T-cell (primary cell): Measurements from ENCODE around the gene JMJD1C. TPM values are rescaled to one million over a fixed set of nuclear protein-coding genes. Genes with fewer than 3 reads are reported as not detected.

Experiments used
- ATAC-seq, 4 experiments: fragments of 200-7000 bp in 3 of 4; fragments of 150-1000 bp in 1 of 4; cut with Tn5 transposase; replicated peaks in 1 of 4; 1 replicate in 3 of 4; 2 replicates in 1 of 4; pipeline ENCODE4 v1.10.0; 2021; ENCODE audit warnings: moderate library complexity in 3 of 4, mild to moderate bottlenecking in 2 of 4, moderate number of reproducible peaks in 1 of 4
- CTCF ChIA-PET, 2 donors: fragments of 300-600 bp; sonication (Branson Sonifier 250); formaldehyde crosslinking; loops; one replicate each; lab custom pipeline; 2022; ENCODE audit warnings: antibody characterized with exemption in 2 of 2; lab: Charles Lee
- POLR2A ChIA-PET, 2 donors: fragments of 300-600 bp; sonication (Branson Sonifier 250); formaldehyde crosslinking; loops; one replicate each; lab custom pipeline; 2022; ENCODE audit warnings: antibody characterized with exemption in 2 of 2; lab: Charles Lee
- DNase-seq, 35 experiments: peaks; one replicate each; pipeline versions ENCODE4 v3.0.0 to v3.0.0-alpha.2; 2013 to 2023
- H3K27ac ChIP-seq: one replicate; pipeline ENCODE4 v1.5.1; 2013; ENCODE audit warnings: low read length
- H3K27me3 ChIP-seq, 2 experiments: replicated peaks in 1 of 2; 1 replicate in 1 of 2; 2 replicates in 1 of 2; pipeline versions ENCODE4 v1.6.1 to v1.7.0; 2013; ENCODE audit warnings: low read length in 1 of 2, mixed read lengths in 1 of 2; ENCODE audit not compliant: control insufficient read depth in 2 of 2, insufficient read depth in 2 of 2; ENCODE audit errors: extremely low read depth in 1 of 2
- H3K36me3 ChIP-seq, 2 donors: 1 replicate in 1 of 2; 2 replicates in 1 of 2; pipeline versions ENCODE4 v1.6.1 to v1.7.0; 2013; ENCODE audit warnings: low read length in 1 of 2; ENCODE audit not compliant: control insufficient read depth in 2 of 2, insufficient read depth in 1 of 2; ENCODE audit errors: extremely low read depth in 1 of 2
- H3K4me1 ChIP-seq, 2 experiments: 1 replicate in 1 of 2; 2 replicates in 1 of 2; pipeline versions ENCODE4 v1.6.1 to v1.7.0; 2013; ENCODE audit warnings: low read length in 2 of 2, mixed read lengths in 1 of 2; ENCODE audit not compliant: insufficient read depth in 2 of 2, control insufficient read depth in 1 of 2; ENCODE audit errors: extremely low read depth in 1 of 2
- H3K4me3 ChIP-seq, 2 donors: 1 replicate in 1 of 2; 2 replicates in 1 of 2; pipeline versions ENCODE4 v1.5.1 to v1.7.0; 2013; ENCODE audit warnings: mild to moderate bottlenecking in 2 of 2, low read length in 1 of 2, moderate library complexity in 1 of 2; ENCODE audit not compliant: control insufficient read depth in 1 of 2; ENCODE audit errors: extremely low read depth in 1 of 2
- H3K9me3 ChIP-seq: 2 replicates; pipeline ENCODE4 v1.7.0; 2013
- H3K27ac Mint-ChIP-seq, 2 donors: one replicate each; pipeline ENCODE4 v1.8.0; 2020 to 2021; ENCODE audit warnings: mild to moderate bottlenecking in 2 of 2, mixed read lengths in 2 of 2
- H3K27me3 Mint-ChIP-seq, 2 donors: one replicate each; pipeline ENCODE4 v1.8.0; 2021 to 2022; ENCODE audit warnings: mixed read lengths in 2 of 2
- H3K36me3 Mint-ChIP-seq: one replicate; pipeline ENCODE4 v1.8.0; 2021; ENCODE audit warnings: mixed read lengths
- H3K4me1 Mint-ChIP-seq, 3 donors: one replicate each; pipeline ENCODE4 v1.8.0; 2020 to 2022; ENCODE audit warnings: mixed read lengths in 3 of 3, mild to moderate bottlenecking in 1 of 3
- H3K4me3 Mint-ChIP-seq, 3 donors: one replicate each; pipeline ENCODE4 v1.8.0; 2020 to 2022; ENCODE audit warnings: mild to moderate bottlenecking in 3 of 3, mixed read lengths in 3 of 3, moderate library complexity in 3 of 3
- H3K9me3 Mint-ChIP-seq, 3 donors: one replicate each; pipeline ENCODE4 v1.8.0; 2020 to 2022; ENCODE audit warnings: mixed read lengths in 3 of 3
- WGBS: methylation state at CpG from one replicate; pipeline ENCODE4 v1.1.5; 2013; ENCODE audit warnings: missing lambda C conversion rate; ENCODE audit not compliant: insufficient coverage; 5-methylcytosine and 5-hydroxymethylcytosine counted together
- total RNA-seq, 35 experiments: library from RNA in 6 of 35; stranded (reverse) in 6 of 35; fragments of 120-200 nt in 1 of 35; gene quantifications; one replicate each; pipeline versions ENCODE4 v1.2.1 to v1.2.4 and lab custom pipeline; 2013 to 2026

The JMJD1C gene, protein sequence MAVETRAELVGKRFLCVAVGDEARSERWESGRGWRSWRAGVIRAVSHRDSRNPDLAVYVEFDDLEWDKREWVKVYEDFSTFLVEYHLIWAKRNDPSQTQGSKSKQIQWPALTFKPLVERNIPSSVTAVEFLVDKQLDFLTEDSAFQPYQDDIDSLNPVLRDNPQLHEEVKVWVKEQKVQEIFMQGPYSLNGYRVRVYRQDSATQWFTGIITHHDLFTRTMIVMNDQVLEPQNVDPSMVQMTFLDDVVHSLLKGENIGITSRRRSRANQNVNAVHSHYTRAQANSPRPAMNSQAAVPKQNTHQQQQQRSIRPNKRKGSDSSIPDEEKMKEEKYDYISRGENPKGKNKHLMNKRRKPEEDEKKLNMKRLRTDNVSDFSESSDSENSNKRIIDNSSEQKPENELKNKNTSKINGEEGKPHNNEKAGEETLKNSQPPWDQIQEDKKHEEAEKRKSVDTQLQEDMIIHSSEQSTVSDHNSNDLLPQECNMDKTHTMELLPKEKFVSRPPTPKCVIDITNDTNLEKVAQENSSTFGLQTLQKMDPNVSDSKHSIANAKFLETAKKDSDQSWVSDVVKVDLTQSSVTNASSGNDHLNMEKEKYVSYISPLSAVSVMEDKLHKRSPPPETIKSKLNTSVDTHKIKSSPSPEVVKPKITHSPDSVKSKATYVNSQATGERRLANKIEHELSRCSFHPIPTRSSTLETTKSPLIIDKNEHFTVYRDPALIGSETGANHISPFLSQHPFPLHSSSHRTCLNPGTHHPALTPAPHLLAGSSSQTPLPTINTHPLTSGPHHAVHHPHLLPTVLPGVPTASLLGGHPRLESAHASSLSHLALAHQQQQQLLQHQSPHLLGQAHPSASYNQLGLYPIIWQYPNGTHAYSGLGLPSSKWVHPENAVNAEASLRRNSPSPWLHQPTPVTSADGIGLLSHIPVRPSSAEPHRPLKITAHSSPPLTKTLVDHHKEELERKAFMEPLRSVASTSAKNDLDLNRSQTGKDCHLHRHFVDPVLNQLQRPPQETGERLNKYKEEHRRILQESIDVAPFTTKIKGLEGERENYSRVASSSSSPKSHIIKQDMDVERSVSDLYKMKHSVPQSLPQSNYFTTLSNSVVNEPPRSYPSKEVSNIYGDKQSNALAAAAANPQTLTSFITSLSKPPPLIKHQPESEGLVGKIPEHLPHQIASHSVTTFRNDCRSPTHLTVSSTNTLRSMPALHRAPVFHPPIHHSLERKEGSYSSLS (N-terminal part only)
- total RNA-seq (100 to 1,000 TPM in 2 of 5 donors, 10 to 100 TPM in 3; 84.1 to 193 (median 92.6) TPM), total RNA-seq (lab: John Stamatoyannopoulos, UW) (98.9 to 895 (median 383) reads per million in 29 experiments)
- 265 TPM for total RNA-seq (2013)

DNA sequence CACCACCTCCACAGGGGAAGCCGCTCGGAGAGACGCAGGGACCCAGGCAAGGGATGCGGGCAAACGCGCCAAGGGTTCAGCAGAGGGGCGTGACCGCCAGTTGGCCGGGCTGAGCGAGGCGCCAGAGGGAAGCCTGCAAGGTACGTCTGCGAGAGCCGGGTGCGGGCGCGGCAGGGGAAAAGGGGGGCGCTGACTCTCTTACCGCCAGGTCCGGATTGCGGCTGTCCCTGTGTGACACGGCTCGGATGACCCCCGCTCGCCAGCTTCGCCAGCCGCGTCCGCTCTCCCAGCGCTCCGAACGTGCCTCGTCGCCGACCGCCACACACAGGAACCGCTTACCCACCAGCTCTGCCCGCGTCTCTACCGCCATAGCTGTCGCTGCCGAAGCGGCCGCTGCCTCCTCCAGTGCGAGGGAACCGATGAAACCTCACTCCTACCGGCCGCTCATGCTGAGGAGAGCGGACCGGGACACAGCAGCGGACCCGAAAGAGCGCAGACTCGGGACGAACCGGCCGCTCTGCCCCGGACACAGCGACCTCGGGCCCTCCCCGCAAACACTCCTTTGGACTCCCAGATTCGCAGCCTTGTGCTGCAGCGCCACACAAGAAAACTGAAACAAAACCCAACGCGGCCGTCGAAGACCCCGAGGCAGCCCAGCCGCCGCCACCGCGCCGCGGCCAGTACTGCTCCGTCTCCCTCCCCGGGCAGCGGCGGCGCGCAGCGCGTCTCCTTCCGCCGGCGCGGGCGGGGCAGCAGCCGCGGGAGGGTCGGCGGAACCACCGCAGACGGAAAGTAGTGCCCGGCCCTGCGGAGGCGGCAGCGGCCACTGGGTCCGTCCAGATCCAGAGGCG, at the start of gene JMJD1C:
JMJD1C (minus strand) TSS at position 685 of the 851 bp plus-strand sequence; CDS start at position 370, 315 bp downstream.
- Mint-ChIP-seq H3K4me1 (peaks cover 30 to 36% (median 35%) of the 10 kb centered on the region in 3 donors), H3K9me3 (no peaks in the 10 kb centered on the region), H3K27me3 (no peaks in the 10 kb centered on the region), H3K27ac (peak within 1 kb of the TSS; percentile 82 to 91), H3K4me3 (peak within 1 kb of the TSS; percentile 94 to 99 (median 94)), H3K36me3 (no peaks in the 10 kb centered on the region)
- ChIA-PET CTCF (interaction anchor here (0.5 to 1.0 kb wide), 5 partner anchors 10 to 248 kb away, joined by 3 to 6 read pairs (median 3); no protein-coding TSS in a partner anchor), POLR2A (interaction anchor here in 1 of 2 donors (0.6 to 1.4 kb wide), 3 partner anchors 63 to 94 kb away, joined by 4 to 5 read pairs (median 5); no protein-coding TSS in a partner anchor)
- Histone ChIP-seq H3K4me1 (peaks cover 6 to 8% of the 10 kb centered on the region in 2 experiments), H3K27ac (peak within 1 kb of the TSS; percentile 68), H3K9me3 (no peaks in the 10 kb centered on the region), H3K4me3 (peak within 1 kb of the TSS; percentile 97 to 98), H3K36me3 (no peaks in the 10 kb centered on the region), H3K27me3 (no peaks in the 10 kb centered on the region)
- DNase-seq (peak; percentile 15 to 73 (median 47)), ATAC-seq (peak; percentile 74 to 81 (median 80))
- under 1% methylated on average over 99 of the region's 99 CpGs for WGBS

DNA sequence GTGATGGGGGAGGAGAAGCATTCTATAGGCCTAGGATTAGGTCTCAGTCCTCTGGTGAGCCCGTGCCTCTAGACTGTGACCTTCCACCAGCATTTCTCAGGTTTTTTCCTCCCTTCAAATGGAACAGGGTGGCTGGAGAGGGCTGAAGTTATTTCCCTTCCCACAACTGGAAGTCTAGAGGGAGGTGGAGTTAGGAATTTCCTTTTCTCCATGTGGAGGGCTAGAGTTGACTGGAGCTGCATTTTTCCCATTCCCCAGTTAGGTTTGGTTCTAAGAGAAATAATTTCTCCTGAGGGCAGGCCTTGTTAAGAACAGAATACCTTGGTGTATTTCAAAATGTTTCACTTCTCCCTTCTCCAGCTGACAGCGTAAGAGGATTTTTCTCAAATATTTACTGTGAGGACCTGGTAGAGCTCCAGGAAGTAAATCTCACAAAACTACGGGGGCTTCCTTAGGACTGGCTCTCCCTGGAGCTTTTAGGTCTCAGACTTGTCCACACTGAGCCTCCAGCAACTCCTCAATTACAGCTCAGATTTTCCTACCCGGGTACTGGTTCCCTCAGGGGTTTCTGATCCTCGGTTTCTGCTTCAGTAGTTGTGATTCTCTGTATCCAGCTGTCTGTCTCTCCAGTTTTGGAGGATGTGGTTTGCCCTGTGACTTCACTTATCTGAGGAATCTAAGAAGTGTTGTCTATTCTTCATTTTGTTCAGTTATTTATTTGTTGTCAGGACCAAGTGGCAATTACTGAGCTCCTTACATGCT, 49.4 kb upstream of the JMJD1C start:
- POLR2A ChIA-PET: interaction anchor here in 1 of 2 donors (0.6 kb wide), 2 partner anchors 210 to 941 kb away, joined by 3 read pairs; no protein-coding TSS in a partner anchor
- Mint-ChIP-seq H3K4me3 (peak overlapping the region; percentile 4 to 22 (median 21)), H3K27me3 (no peaks in the 10 kb centered on the region), H3K4me1 (peaks cover 67 to 79% (median 77%) of the 10 kb centered on the region in 3 donors), H3K9me3 (peaks cover 0 to 11% (median 3%) of the 10 kb centered on the region in 3 donors), H3K36me3 (peaks cover 11% of the 10 kb centered on the region), H3K27ac (no peak overlapping the region)
- no peak overlapping the region for H3K4me3 ChIP-seq
- CTCF ChIA-PET: interaction anchor here in 1 of 2 donors (1.1 kb wide), 1 partner anchor 298 kb away, joined by 3 read pairs; no protein-coding TSS in a partner anchor
- ATAC-seq: peak in 2 of 4 experiments; percentile 40 to 63
- no peaks in the 10 kb centered on the region for H3K27me3 ChIP-seq
- peak in 2 of 35 experiments; percentile 4 to 24 for DNase-seq
- no peaks in the 10 kb centered on the region for H3K9me3 ChIP-seq
- no peaks in the 10 kb centered on the region for H3K36me3 ChIP-seq
- 100% methylated on average over 1 of the region's 5 CpGs for WGBS
- H3K4me1 ChIP-seq: peaks cover 7 to 24% of the 10 kb centered on the region in 2 experiments
- H3K27ac ChIP-seq: no peak overlapping the region

DNA sequence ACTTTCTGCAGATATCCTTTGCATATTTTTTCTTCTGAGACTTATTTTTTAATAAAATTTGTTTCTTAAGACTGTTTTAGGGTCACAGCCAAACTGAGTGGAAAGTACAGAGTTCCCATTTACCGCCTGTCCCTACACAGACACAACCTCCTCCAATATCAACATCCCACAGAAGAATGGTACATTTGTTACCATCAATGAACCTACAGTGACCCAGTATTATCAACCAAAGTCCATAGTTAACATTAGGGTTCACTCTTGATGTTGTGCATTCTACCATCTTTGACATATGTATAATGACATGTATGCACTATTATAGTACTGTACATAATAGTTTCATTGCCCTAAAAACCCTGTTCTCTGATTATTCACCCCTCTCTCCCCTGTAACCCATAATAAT, 40.8 kb upstream of the JMJD1C start:
- POLR2A ChIA-PET: interaction anchor here in 1 of 2 donors (0.6 kb wide), 1 partner anchor 167 kb away, joined by 3 read pairs; no protein-coding TSS in a partner anchor

DNA sequence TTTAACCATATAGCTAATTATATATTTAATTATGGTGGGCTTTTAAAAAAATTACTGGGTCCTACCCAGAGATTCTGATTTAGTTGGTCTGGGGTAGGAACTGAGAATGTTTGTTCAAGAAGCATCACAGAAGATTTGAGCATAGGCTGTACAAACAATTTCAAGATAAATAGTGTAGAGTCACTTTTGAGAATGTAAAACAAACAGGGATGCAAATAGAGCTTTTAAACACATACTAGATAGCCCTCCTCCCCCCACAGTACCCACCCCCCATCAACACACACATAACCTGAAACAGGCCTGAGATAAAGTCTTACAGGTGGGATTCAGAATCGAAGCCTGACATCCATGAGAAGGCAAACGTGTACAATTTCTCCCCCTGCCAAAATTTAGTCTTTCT, 39.8 kb upstream of the JMJD1C start:
- ATAC-seq (no peak), DNase-seq (no peak)
- no peak overlapping the region for H3K27ac ChIP-seq
- no peak overlapping the region for H3K4me3 Mint-ChIP-seq
- CTCF ChIA-PET: interaction anchor here (0.5 to 1.2 kb wide), 5 partner anchors 11 to 184 kb away, joined by 3 to 4 read pairs (median 3); no protein-coding TSS in a partner anchor
- no peaks in the 10 kb centered on the region for H3K36me3 ChIP-seq
- H3K27ac Mint-ChIP-seq: no peak overlapping the region
- peaks cover 35 to 40% (median 36%) of the 10 kb centered on the region in 3 donors for H3K4me1 Mint-ChIP-seq
- H3K36me3 Mint-ChIP-seq: peaks cover 15% of the 10 kb centered on the region
- H3K4me1 ChIP-seq: no peaks in the 10 kb centered on the region
- H3K27me3 Mint-ChIP-seq: no peaks in the 10 kb centered on the region
- H3K4me3 ChIP-seq: no peak overlapping the region
- no CpG with 5 or more reads among the region's 2 CpGs for WGBS
- H3K27me3 ChIP-seq: no peaks in the 10 kb centered on the region
- no peaks in the 10 kb centered on the region for H3K9me3 ChIP-seq
- POLR2A ChIA-PET: interaction anchor here in 1 of 2 donors (0.6 kb wide), 1 partner anchor 25 kb away, joined by 4 read pairs; no protein-coding TSS in a partner anchor
- H3K9me3 Mint-ChIP-seq: no peaks in the 10 kb centered on the region

More for the DNA sequence above, 40.8 kb upstream of the JMJD1C start:
- Histone ChIP-seq H3K4me3 (no peak overlapping the region), H3K9me3 (no peaks in the 10 kb centered on the region), H3K27ac (no peak overlapping the region), H3K36me3 (no peaks in the 10 kb centered on the region), H3K4me1 (no peaks in the 10 kb centered on the region), H3K27me3 (no peaks in the 10 kb centered on the region)
- H3K9me3 Mint-ChIP-seq: no peaks in the 10 kb centered on the region
- H3K4me3 Mint-ChIP-seq: no peak overlapping the region
- no peak overlapping the region for H3K27ac Mint-ChIP-seq
- no peaks in the 10 kb centered on the region for H3K27me3 Mint-ChIP-seq
- WGBS: 100% methylated on average over 1 of the region's 1 CpG
- peaks cover 15% of the 10 kb centered on the region for H3K36me3 Mint-ChIP-seq
- H3K4me1 Mint-ChIP-seq: peaks cover 36 to 39% (median 39%) of the 10 kb centered on the region in 3 donors
- DNase-seq (no peak), ATAC-seq (no peak)
- CTCF ChIA-PET: interaction anchor here (1.1 to 1.2 kb wide), 2 partner anchors 12 to 122 kb away, joined by 3 read pairs; no protein-coding TSS in a partner anchor
